ENCODE measurements around the gene EPN2. TPM values are rescaled to one million over a fixed set of nuclear protein-coding genes. Genes with fewer than 3 reads are reported as not detected.

EPN2 gene
- polyA plus RNA-seq, 1 donor from 2014 or later = 37.8 TPM

- Histone ChIP-seq H3K9ac (ENCODE audit: low read length) (no peak overlapping the region), H3K27me3 (ENCODE audit: insufficient read depth, low read depth, low read length) (no peaks in the 10 kb centered on the region), H3K9me3 (ENCODE audit: low read length) (no peaks in the 10 kb centered on the region), H3K27ac (ENCODE audit: low read length) (no peak overlapping the region), H3K79me2 (replicated peaks; ENCODE audit: insufficient read depth, low read length) (peaks cover 3% of the 10 kb centered on the region), H3F3A (ENCODE audit: insufficient read depth, low read length, poor library complexity, severe bottlenecking) (no peaks in the 10 kb centered on the region), H3K9me2 (ENCODE audit: insufficient read depth, low read length) (no peaks in the 10 kb centered on the region), H2AFZ (ENCODE audit: low read depth, low read length) (no peak overlapping the region), H3K36me3 (ENCODE audit: insufficient read depth, low read length) (no peaks in the 10 kb centered on the region), H3K4me2 (ENCODE audit: low read length) (no peak overlapping the region), H4K20me1 (ENCODE audit: insufficient read depth) (no peaks in the 10 kb centered on the region), H3K4me3 (ENCODE audit: low read length) (no peak overlapping the region)
- no peak for TF ChIP-seq REST (IDR thresholded peaks at IDR 0.05; ENCODE audit: borderline replicate concordance)
- TF ChIP-seq SMC3 (conservative IDR thresholded peaks at IDR 0.05; ENCODE audit: poor library complexity) = no peak
- no peak for TF ChIP-seq EP300 (conservative IDR thresholded peaks at IDR 0.05; ENCODE audit: poor library complexity, severe bottlenecking)
Observed at GRCh38 chr17:19270704-19271611, 33.8 kb downstream of the EPN2 start.

DNA sequence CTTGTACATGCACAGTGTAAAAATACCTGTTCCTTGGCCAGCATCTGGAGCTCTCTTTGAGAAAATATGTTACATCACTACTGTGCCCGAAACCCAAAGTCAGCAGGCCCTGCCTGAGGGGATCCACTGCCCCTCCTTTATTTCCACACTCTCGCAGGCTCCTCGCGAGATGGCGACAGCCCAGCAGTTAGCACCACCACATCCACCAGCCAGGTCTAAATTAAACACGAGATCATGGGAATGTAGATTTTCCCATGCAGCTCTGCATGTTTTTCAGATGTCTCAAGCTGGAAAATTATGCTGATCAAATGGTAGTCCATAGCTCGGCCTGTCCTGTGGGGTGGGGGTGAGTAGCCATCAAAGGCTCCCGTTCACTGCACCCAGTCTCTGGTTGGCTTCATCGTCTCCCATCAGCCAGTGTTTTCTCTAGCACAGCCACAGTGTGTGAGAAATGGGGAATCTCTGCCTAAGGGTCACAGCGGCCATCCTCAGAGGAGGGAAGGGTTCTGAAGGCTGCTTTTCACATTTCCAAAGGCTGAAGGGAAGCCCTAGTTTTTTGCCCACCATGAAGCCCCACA, 34.7 kb downstream of the EPN2 start:
- no peak overlapping the region for H3K9ac ChIP-seq (ENCODE audit: low read length)
- TF ChIP-seq, protein P1, sequence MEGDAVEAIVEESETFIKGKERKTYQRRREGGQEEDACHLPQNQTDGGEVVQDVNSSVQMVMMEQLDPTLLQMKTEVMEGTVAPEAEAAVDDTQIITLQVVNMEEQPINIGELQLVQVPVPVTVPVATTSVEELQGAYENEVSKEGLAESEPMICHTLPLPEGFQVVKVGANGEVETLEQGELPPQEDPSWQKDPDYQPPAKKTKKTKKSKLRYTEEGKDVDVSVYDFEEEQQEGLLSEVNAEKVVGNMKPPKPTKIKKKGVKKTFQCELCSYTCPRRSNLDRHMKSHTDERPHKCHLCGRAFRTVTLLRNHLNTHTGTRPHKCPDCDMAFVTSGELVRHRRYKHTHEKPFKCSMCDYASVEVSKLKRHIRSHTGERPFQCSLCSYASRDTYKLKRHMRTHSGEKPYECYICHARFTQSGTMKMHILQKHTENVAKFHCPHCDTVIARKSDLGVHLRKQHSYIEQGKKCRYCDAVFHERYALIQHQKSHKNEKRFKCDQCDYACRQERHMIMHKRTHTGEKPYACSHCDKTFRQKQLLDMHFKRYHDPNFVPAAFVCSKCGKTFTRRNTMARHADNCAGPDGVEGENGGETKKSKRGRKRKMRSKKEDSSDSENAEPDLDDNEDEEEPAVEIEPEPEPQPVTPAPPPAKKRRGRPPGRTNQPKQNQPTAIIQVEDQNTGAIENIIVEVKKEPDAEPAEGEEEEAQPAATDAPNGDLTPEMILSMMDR (IDR thresholded peaks at IDR 0.05; ENCODE audit: poor library complexity, severe bottlenecking) = no peak
- TF ChIP-seq MXI1 (conservative IDR thresholded peaks at IDR 0.05; ENCODE audit: poor library complexity, severe bottlenecking) (no peak), REST (IDR thresholded peaks at IDR 0.05; ENCODE audit: borderline replicate concordance) (no peak), EZH2 (IDR thresholded peaks at IDR 0.05; ENCODE audit: borderline replicate concordance, insufficient read depth, low read length, poor library complexity, severe bottlenecking) (no peak), RAD21 (conservative IDR thresholded peaks at IDR 0.05) (no peak)

More for the DNA sequence above, 34.7 kb downstream of the EPN2 start:
- no peaks in the 10 kb centered on the region for H3F3A ChIP-seq (ENCODE audit: insufficient read depth, low read length, poor library complexity, severe bottlenecking)
- H3K79me2 ChIP-seq (replicated peaks; ENCODE audit: insufficient read depth, low read length) = peaks cover 7% of the 10 kb centered on the region
- H2AFZ ChIP-seq (ENCODE audit: low read depth, low read length) = no peak overlapping the region
- no peaks in the 10 kb centered on the region for H3K36me3 ChIP-seq (ENCODE audit: insufficient read depth, low read length)
- no peaks in the 10 kb centered on the region for H3K9me2 ChIP-seq (ENCODE audit: insufficient read depth, low read length)
- no peaks in the 10 kb centered on the region for H4K20me1 ChIP-seq (ENCODE audit: insufficient read depth)
- H3K4me2 ChIP-seq (ENCODE audit: low read length) = no peak overlapping the region
- H3K27me3 ChIP-seq (ENCODE audit: insufficient read depth, low read depth, low read length) = no peaks in the 10 kb centered on the region
- no peaks in the 10 kb centered on the region for H3K9me3 ChIP-seq (ENCODE audit: low read length)
- no peak overlapping the region for H3K4me3 ChIP-seq (ENCODE audit: low read length)
- H3K27ac ChIP-seq (ENCODE audit: low read length) = no peak overlapping the region
